Lung (tissue), 12 donors: ENCODE measurements around the gene NOS1AP. TPM values are rescaled to one million over a fixed set of nuclear protein-coding genes. Genes with fewer than 3 reads are reported as not detected.

Experiments
- ATAC-seq: fragments of 200-7000 bp; cut with Tn5 transposase; one replicate; pipeline ENCODE4 v1.9.1; 2020; ENCODE audit warnings: moderate number of reproducible peaks; ENCODE audit not compliant: insufficient read depth, low FRiP score
- DNase-seq, 3 donors: peaks; one replicate each; pipeline ENCODE4 v3.0.0-alpha.2; 2013 to 2017
- H3K27ac ChIP-seq, 2 donors: one replicate each; pipeline ENCODE4 v1.5.1; 2013; ENCODE audit warnings: mild to moderate bottlenecking in 2 of 2, moderate library complexity in 2 of 2, control low read depth in 1 of 2, inconsistent platforms in 1 of 2, low read depth in 1 of 2, low read length in 1 of 2
- H3K27me3 ChIP-seq, 3 donors: one replicate each; pipeline ENCODE4 v1.5.1; 2013; ENCODE audit warnings: low read length in 2 of 3; ENCODE audit not compliant: control insufficient read depth in 3 of 3, insufficient read depth in 3 of 3
- H3K36me3 ChIP-seq, 4 donors: one replicate each; pipeline ENCODE4 v1.5.1; 2013; ENCODE audit warnings: low read length in 4 of 4, mild to moderate bottlenecking in 1 of 4, moderate library complexity in 1 of 4; ENCODE audit not compliant: control insufficient read depth in 4 of 4, insufficient read depth in 4 of 4
- H3K4me1 ChIP-seq, 5 donors: one replicate each; pipeline ENCODE4 v1.5.1; 2013; ENCODE audit warnings: low read length in 5 of 5, mild to moderate bottlenecking in 2 of 5, moderate library complexity in 1 of 5; ENCODE audit not compliant: control insufficient read depth in 5 of 5, insufficient read depth in 5 of 5
- H3K4me3 ChIP-seq: one replicate; pipeline ENCODE4 v1.5.1; 2013; ENCODE audit warnings: mild to moderate bottlenecking, control low read depth, moderate library complexity
- H3K9ac ChIP-seq, 2 donors: one replicate each; pipeline ENCODE4 v1.5.1; 2013; ENCODE audit warnings: low read length in 2 of 2, control low read depth in 1 of 2; ENCODE audit not compliant: insufficient read depth in 1 of 2
- H3K9me3 ChIP-seq, 4 donors: one replicate each; pipeline ENCODE4 v1.5.1; 2013; ENCODE audit warnings: low read length in 3 of 4, mild to moderate bottlenecking in 1 of 4, moderate library complexity in 1 of 4; ENCODE audit not compliant: control insufficient read depth in 4 of 4, insufficient read depth in 3 of 4
- WGBS, 2 donors: extraction: QIAGEN DNeasy Blood & Tissue Kit; methylation state at CpG; one replicate each; pipeline ENCODE4 v1.1.7; 2013; 5-methylcytosine and 5-hydroxymethylcytosine counted together
- polyA plus RNA-seq, 2 donors: library from polyadenylated mRNA; stranded (reverse); fragments of 200-250 nt; gene quantifications; one replicate each; pipeline ENCODE4 v1.2.1, GENCODE V29; 2013
- total RNA-seq, 2 donors: library from RNA; depleted of rRNA in 1 of 2; stranded (reverse); fragments of >200 nt in 1 of 2; gene quantifications; one replicate each; pipeline ENCODE4 v1.2.1, GENCODE V29; 2014 to 2021
- TF ChIP-seq, protein P1 (sequence below): IDR thresholded peaks from 2 replicates; pipeline ENCODE4 v1.5.1; 2012; ENCODE audit warnings: mild to moderate bottlenecking; ENCODE audit errors: control extremely low read depth, extremely low read depth
- donor health status: control.
- donor health status: control.
- donor health status: Bipolar disorder and iron deficiency.
- donor health status: healthy.
- donor health status: DM: yes; HTN: yes; CAD: no.

NOS1AP gene
- total and polyA plus RNA-seq, 4 donors = 0.57 to 5.0 (median 1.2) TPM

DNA sequence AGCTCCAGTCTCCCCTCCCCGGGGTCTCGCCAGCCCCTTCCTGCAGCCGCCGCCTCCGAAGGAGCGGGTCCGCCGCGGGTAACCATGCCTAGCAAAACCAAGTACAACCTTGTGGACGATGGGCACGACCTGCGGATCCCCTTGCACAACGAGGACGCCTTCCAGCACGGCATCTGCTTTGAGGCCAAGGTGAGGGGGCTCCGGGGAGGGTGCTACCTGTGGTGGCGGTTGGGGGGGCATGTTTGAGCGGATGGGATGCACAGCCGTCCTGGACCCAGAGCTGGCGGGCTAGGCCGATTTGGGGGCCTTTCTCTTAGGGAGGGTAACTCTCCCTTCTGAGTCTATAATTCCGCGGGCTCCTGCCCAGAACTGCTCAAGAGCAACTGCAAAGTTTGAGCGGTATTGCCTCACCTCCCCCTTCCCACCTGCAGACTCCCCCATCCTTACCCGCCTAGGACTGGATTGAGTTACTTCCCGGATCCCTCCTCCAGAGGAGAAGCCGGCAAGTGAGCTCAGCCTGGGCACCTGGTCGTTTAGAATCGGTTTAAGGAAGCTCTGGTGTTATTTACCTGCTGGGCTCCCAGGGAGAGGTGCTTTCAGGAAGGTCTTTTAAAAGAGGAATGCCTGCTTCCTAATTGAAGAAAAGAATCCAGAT, 730 bp downstream of the NOS1AP start:
- TF ChIP-seq, protein P1, sequence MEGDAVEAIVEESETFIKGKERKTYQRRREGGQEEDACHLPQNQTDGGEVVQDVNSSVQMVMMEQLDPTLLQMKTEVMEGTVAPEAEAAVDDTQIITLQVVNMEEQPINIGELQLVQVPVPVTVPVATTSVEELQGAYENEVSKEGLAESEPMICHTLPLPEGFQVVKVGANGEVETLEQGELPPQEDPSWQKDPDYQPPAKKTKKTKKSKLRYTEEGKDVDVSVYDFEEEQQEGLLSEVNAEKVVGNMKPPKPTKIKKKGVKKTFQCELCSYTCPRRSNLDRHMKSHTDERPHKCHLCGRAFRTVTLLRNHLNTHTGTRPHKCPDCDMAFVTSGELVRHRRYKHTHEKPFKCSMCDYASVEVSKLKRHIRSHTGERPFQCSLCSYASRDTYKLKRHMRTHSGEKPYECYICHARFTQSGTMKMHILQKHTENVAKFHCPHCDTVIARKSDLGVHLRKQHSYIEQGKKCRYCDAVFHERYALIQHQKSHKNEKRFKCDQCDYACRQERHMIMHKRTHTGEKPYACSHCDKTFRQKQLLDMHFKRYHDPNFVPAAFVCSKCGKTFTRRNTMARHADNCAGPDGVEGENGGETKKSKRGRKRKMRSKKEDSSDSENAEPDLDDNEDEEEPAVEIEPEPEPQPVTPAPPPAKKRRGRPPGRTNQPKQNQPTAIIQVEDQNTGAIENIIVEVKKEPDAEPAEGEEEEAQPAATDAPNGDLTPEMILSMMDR = no peak

DNA sequence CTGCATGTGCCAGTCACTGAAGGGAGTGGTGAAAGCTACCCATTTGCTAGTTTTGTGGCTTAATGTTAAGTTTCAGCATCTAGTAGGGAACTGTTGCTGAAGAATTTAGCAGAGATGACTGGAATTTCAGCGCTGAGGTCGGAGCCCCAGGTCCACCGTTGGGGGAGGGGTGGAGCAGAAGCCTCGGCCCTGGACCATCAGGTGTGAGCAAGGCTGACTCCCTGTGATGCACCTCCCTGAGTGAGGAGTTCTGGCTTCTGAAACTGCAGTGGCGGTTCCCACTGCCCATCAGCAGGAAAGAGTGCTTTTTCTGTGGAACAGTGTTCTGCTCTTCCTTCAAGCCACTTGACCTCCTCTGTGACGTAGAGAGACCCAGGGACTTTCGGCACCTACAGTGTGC, 1.3 kb downstream of the NOS1AP start:
- H3K4me1 ChIP-seq = peaks cover 0 to 20% (median 8%) of the 10 kb centered on the region in 5 donors
- H3K4me3 ChIP-seq = no peak overlapping the region
- no peak overlapping the region for H3K9ac ChIP-seq
- H3K9me3 ChIP-seq = peaks cover 0 to 4% (median 0%) of the 10 kb centered on the region in 4 donors
- no peak overlapping the region for H3K27ac ChIP-seq
- WGBS, 2 donors = 36 to 49% methylated on average over 7 of the region's 7 CpGs
- TF ChIP-seq, protein P1 = no peak
- peaks cover 0 to 10% (median 0%) of the 10 kb centered on the region in 3 donors for H3K27me3 ChIP-seq
- ATAC-seq (no peak), DNase-seq (no peak)
- no peaks in the 10 kb centered on the region for H3K36me3 ChIP-seq

More for the DNA sequence above, 730 bp downstream of the NOS1AP start:
- 1% methylated on average over 28 to 29 of the region's 29 CpGs for WGBS, 2 donors
- Histone ChIP-seq H3K36me3 (no peaks in the 10 kb centered on the region), H3K4me1 (peaks cover 0 to 20% (median 8%) of the 10 kb centered on the region in 5 donors), H3K27me3 (peaks cover 0 to 12% (median 0%) of the 10 kb centered on the region in 3 donors), H3K27ac (peak overlapping the region; percentile 76 to 92), H3K9ac (peak overlapping the region in 1 of 2 donors; percentile 26), H3K9me3 (peaks cover 0 to 4% (median 0%) of the 10 kb centered on the region in 4 donors), H3K4me3 (peak overlapping the region; percentile 79)
- DNase-seq (peak; percentile 19 to 55 (median 28)), ATAC-seq (peak; percentile 20)

DNA sequence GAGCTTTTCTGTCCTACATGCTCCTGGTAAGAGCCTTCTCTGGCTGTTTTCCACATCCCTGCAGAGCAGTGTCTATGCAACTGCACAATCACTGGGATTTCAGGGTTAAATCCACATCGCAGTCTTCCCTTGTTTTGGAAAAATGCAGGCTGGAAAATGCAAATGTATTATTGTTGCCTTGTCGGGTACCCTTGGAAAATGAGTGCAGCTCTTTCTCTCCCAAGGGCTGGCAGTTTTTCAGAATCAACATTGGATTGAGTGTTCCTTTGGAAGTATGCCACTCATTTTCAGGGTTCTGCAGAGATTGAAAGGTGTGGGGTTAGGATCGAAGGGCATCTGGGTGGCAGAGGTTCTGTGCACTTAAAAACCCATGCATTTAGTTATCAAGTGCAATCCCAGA, 3.2 kb downstream of the NOS1AP start:
- ATAC-seq (no peak), DNase-seq (peak in 1 of 3 donors; percentile 9)
- no peak overlapping the region for H3K27ac ChIP-seq
- H3K4me1 ChIP-seq = peaks cover 0 to 20% (median 8%) of the 10 kb centered on the region in 5 donors
- peaks cover 0 to 4% (median 0%) of the 10 kb centered on the region in 4 donors for H3K9me3 ChIP-seq
- H3K4me3 ChIP-seq = no peak overlapping the region
- H3K9ac ChIP-seq = no peak overlapping the region
- TF ChIP-seq, protein P1 = no peak
- H3K27me3 ChIP-seq = peaks cover 0 to 6% (median 0%) of the 10 kb centered on the region in 3 donors
- H3K36me3 ChIP-seq = no peaks in the 10 kb centered on the region
- 54 to 74% methylated on average over 3 of the region's 3 CpGs for WGBS, 2 donors
